H1 (cell line): Measurements from ENCODE around the gene VPS13C. TPM values are rescaled to one million over a fixed set of nuclear protein-coding genes. Genes with fewer than 3 reads are reported as not detected.

Source experiments
- CTCF ChIA-PET: fragments of 300-600 bp; sonication (Branson Sonifier 250); formaldehyde crosslinking; loops from one replicate; lab custom pipeline; 2021; ENCODE audit not compliant: partially characterized antibody; lab: Charles Lee
- POLR2A ChIA-PET: fragments of 300-600 bp; sonication (Branson Sonifier 250); formaldehyde crosslinking; loops from one replicate; lab custom pipeline; 2021; ENCODE audit warnings: inconsistent platforms; ENCODE audit not compliant: partially characterized antibody; lab: Charles Lee
- DNase-seq, 2 experiments: peaks; one replicate each; pipeline versions ENCODE4 v3.0.0 to v3.0.0-alpha.2; 2010 to 2022; ENCODE audit warnings: low spot score in 2 of 2, low read depth in 1 of 2, mixed read lengths in 1 of 2
- FAIRE-seq: peaks from 2 replicates; lab custom pipeline; 2011; peaks lifted over from hg19 to GRCh38; lab: Jason Lieb, UNC
- H2AFZ ChIP-seq: 2 replicates; pipeline ENCODE4 v1.8.1; 2012; ENCODE audit warnings: low read length, inconsistent platforms
- H2AK5ac ChIP-seq: 2 replicates; pipeline ENCODE4 v1.6.1; 2013; ENCODE audit warnings: low read depth, low read length
- H2BK120ac ChIP-seq: replicated peaks from 2 replicates; pipeline ENCODE3; 2013; ENCODE audit warnings: low read depth, low read length, inconsistent platforms
- H2BK12ac ChIP-seq: 2 replicates; pipeline ENCODE4 v1.6.1; 2013; ENCODE audit warnings: low read depth, low read length
- H2BK15ac ChIP-seq: 2 replicates; pipeline ENCODE4 v1.6.1; 2013; ENCODE audit warnings: low read length
- H2BK20ac ChIP-seq: 2 replicates; pipeline ENCODE4 v1.6.1; 2013; ENCODE audit warnings: low read length
- H2BK5ac ChIP-seq: 2 replicates; pipeline ENCODE4 v1.6.1; 2013; ENCODE audit warnings: low read depth, low read length
- H3K14ac ChIP-seq: 2 replicates; pipeline ENCODE4 v1.6.1; 2013; ENCODE audit warnings: inconsistent platforms; ENCODE audit not compliant: insufficient read length
- H3K18ac ChIP-seq: 2 replicates; pipeline ENCODE4 v1.6.1; 2013; ENCODE audit warnings: low read length; ENCODE audit errors: extremely low read depth
- H3K23ac ChIP-seq: 2 replicates; pipeline ENCODE4 v1.6.1; 2013; ENCODE audit warnings: inconsistent platforms; ENCODE audit not compliant: insufficient read length
- H3K23me2 ChIP-seq: 2 replicates; pipeline ENCODE4 v1.6.1; 2013; ENCODE audit warnings: low read depth, low read length
- H3K27ac ChIP-seq: 2 replicates; pipeline ENCODE4 v1.6.1; 2011; ENCODE audit warnings: low read depth, low read length, inconsistent platforms
- H3K27me3 ChIP-seq, 4 experiments: replicated peaks in 1 of 4; 1 replicate in 1 of 4; 2 replicates in 3 of 4; pipeline versions ENCODE4 v1.6.1 to v1.8.1; 2011 to 2013; ENCODE audit warnings: low read length in 3 of 4, mild to moderate bottlenecking in 3 of 4, inconsistent platforms in 2 of 4, mixed read lengths in 2 of 4, moderate library complexity in 1 of 4; ENCODE audit not compliant: control insufficient read depth in 3 of 4, insufficient read depth in 3 of 4; ENCODE audit errors: extremely low read depth in 1 of 4
- H3K36me3 ChIP-seq, 4 experiments: 2 replicates each; pipeline versions ENCODE4 v1.6.1 to v1.8.1; 2011 to 2013; ENCODE audit warnings: mild to moderate bottlenecking in 4 of 4, low read length in 3 of 4, moderate library complexity in 2 of 4, control low read depth in 1 of 4, inconsistent platforms in 1 of 4; ENCODE audit not compliant: insufficient read depth in 4 of 4, control insufficient read depth in 2 of 4
- H3K4ac ChIP-seq: replicated peaks from 2 replicates; pipeline ENCODE3; 2013; ENCODE audit warnings: low read length, low read depth, mixed read lengths, inconsistent platforms; ENCODE audit not compliant: insufficient read length
- H3K4me1 ChIP-seq, 4 experiments: replicated peaks in 1 of 4; 1 replicate in 1 of 4; 2 replicates in 3 of 4; pipeline versions ENCODE4 v1.6.1 to v1.8.1; 2011 to 2013; ENCODE audit warnings: low read length in 3 of 4, inconsistent platforms in 2 of 4, mixed read lengths in 1 of 4; ENCODE audit not compliant: insufficient read depth in 4 of 4, control insufficient read depth in 3 of 4
- H3K4me2 ChIP-seq, 2 experiments: 2 replicates each; pipeline versions ENCODE4 v1.6.1 to v1.8.1; 2011 to 2013; ENCODE audit warnings: low read depth in 2 of 2, low read length in 2 of 2, control low read depth in 1 of 2, inconsistent platforms in 1 of 2, mild to moderate bottlenecking in 1 of 2; ENCODE audit not compliant: insufficient read depth in 1 of 2
- H3K4me3 ChIP-seq, 4 experiments: fragments of 200-600, 300-600 bp in 1 of 4; sonication (generic), shearing (Covaris generic), sonication (Bioruptor Twin) in 1 of 4; 2 replicates each; pipeline versions ENCODE4 v1.5.1 to v1.8.1; 2011 to 2016; ENCODE audit warnings: low read length in 4 of 4, low read depth in 3 of 4, control low read depth in 2 of 4, inconsistent platforms in 2 of 4, mild to moderate bottlenecking in 2 of 4, mixed read lengths in 1 of 4, moderate library complexity in 1 of 4; ENCODE audit not compliant: insufficient read depth in 2 of 4; ENCODE audit errors: extremely low read depth in 1 of 4
- H3K56ac ChIP-seq: replicated peaks from 2 replicates; pipeline ENCODE3; 2013; ENCODE audit warnings: low read depth, mild to moderate bottlenecking, mixed read lengths, low read length, inconsistent platforms; ENCODE audit not compliant: insufficient read length
- H3K79me1 ChIP-seq: 2 replicates; pipeline ENCODE4 v1.6.1; 2013; ENCODE audit warnings: low read depth, low read length, control low read depth
- H3K79me2 ChIP-seq, 2 experiments: 2 replicates each; pipeline versions ENCODE4 v1.6.1 to v1.8.1; 2012 to 2013; ENCODE audit warnings: low read length in 2 of 2, mild to moderate bottlenecking in 2 of 2, inconsistent platforms in 1 of 2; ENCODE audit not compliant: insufficient read depth in 2 of 2, control insufficient read depth in 1 of 2
- H3K9ac ChIP-seq, 4 experiments: replicated peaks in 1 of 4; 1 replicate in 1 of 4; 2 replicates in 3 of 4; pipeline versions ENCODE4 v1.6.1 to v1.8.1; 2011 to 2013; ENCODE audit warnings: low read depth in 3 of 4, low read length in 3 of 4, control low read depth in 2 of 4, mild to moderate bottlenecking in 2 of 4, moderate library complexity in 2 of 4, inconsistent platforms in 1 of 4; ENCODE audit errors: extremely low read depth in 1 of 4
- H3K9me3 ChIP-seq, 2 experiments: 2 replicates each; pipeline versions ENCODE4 v1.6.1 to v1.8.1; 2012 to 2013; ENCODE audit warnings: mild to moderate bottlenecking in 2 of 2, moderate library complexity in 2 of 2, control low read depth in 1 of 2, inconsistent platforms in 1 of 2, low read depth in 1 of 2, low read length in 1 of 2, mixed read lengths in 1 of 2; ENCODE audit not compliant: insufficient read depth in 2 of 2
- H4K20me1 ChIP-seq, 2 experiments: replicated peaks in 1 of 2; 2 replicates each; pipeline versions ENCODE3 to v1.8.1; 2011 to 2013; ENCODE audit warnings: inconsistent platforms in 2 of 2, low read length in 2 of 2, mild to moderate bottlenecking in 1 of 2; ENCODE audit not compliant: insufficient read depth in 2 of 2, control insufficient read depth in 1 of 2
- H4K5ac ChIP-seq: 2 replicates; pipeline ENCODE4 v1.6.1; 2013; ENCODE audit warnings: low read length, low read depth, mixed read lengths, inconsistent platforms; ENCODE audit not compliant: insufficient read length
- H4K8ac ChIP-seq: 2 replicates; pipeline ENCODE4 v1.8.0; 2013; ENCODE audit warnings: mild to moderate bottlenecking, moderate library complexity, low read length, inconsistent platforms; ENCODE audit not compliant: insufficient read depth; ENCODE audit errors: extremely low read depth
- H4K91ac ChIP-seq: replicated peaks from 2 replicates; pipeline ENCODE3; 2013; ENCODE audit warnings: low read length, mixed read lengths, inconsistent platforms; ENCODE audit not compliant: insufficient read length
- ASH2L ChIP-seq: fragments of 200-600, 300-600 bp; sonication (generic); IDR thresholded peaks from one replicate; pipeline ENCODE4 v1.7.1; 2017; ENCODE audit warnings: low read length
- BRCA1 ChIP-seq: IDR thresholded peaks from 2 replicates; pipeline ENCODE4 v1.6.1; 2012; ENCODE audit warnings: low read depth, low read length, improper control_type of control experiment
- CEBPB ChIP-seq: IDR thresholded peaks from 2 replicates; pipeline ENCODE4 v1.6.1; 2012; ENCODE audit warnings: low read depth, low read length
- CREB1 ChIP-seq: IDR thresholded peaks from 2 replicates; pipeline ENCODE4 v1.6.1; 2012; ENCODE audit warnings: inconsistent platforms
- FOSL1 ChIP-seq: IDR thresholded peaks from 2 replicates; pipeline ENCODE4 v1.6.1; 2011; ENCODE audit warnings: mild to moderate bottlenecking, low read depth, low read length, moderate library complexity; ENCODE audit not compliant: insufficient read depth
- HDAC2 ChIP-seq, 2 experiments: fragments of 300-600 bp in 1 of 2; sonication (generic) in 1 of 2; IDR thresholded peaks; 2 replicates each; pipeline ENCODE4 v1.6.1; 2011 to 2012; ENCODE audit warnings: low read depth in 2 of 2, low read length in 2 of 2, mild to moderate bottlenecking in 2 of 2, moderate library complexity in 2 of 2, borderline replicate concordance in 1 of 2, inconsistent platforms in 1 of 2
- JUN ChIP-seq: IDR thresholded peaks from 2 replicates; pipeline ENCODE4 v1.6.1; 2011; ENCODE audit warnings: low read depth, mild to moderate bottlenecking, improper control_type of control experiment, low read length
- KDM1A ChIP-seq: fragments of 200-600, 300-600 bp; sonication (generic); IDR thresholded peaks from 2 replicates; pipeline ENCODE4 v1.7.1; 2016; ENCODE audit warnings: mild to moderate bottlenecking, low read length, borderline replicate concordance
- POLR2AphosphoS5 ChIP-seq: IDR thresholded peaks from 2 replicates; pipeline ENCODE4 v1.6.1; 2011; ENCODE audit warnings: low read depth, low read length
- SRF ChIP-seq: IDR thresholded peaks from 2 replicates; pipeline ENCODE4 v1.6.1; 2011; ENCODE audit warnings: mild to moderate bottlenecking, low read depth, low read length, moderate library complexity
- WGBS, 2 experiments: shearing (Covaris generic) in 1 of 2; methylation state at CpG; one replicate each; pipeline versions ENCODE4 v1.1.6 to v1.1.7; 2013 to 2015; ENCODE audit warnings: low lambda C conversion rate in 2 of 2, mixed read lengths in 2 of 2, inconsistent platforms in 1 of 2, low coverage in 1 of 2, missing lambda C conversion rate in 1 of 2; ENCODE audit not compliant: insufficient replicate concordance in 2 of 2, insufficient coverage in 1 of 2, insufficient read length in 1 of 2; ENCODE audit errors: extremely low coverage in 1 of 2, missing lambda C conversion rate in 1 of 2; 5-methylcytosine and 5-hydroxymethylcytosine counted together
- polyA plus RNA-seq, 7 experiments: library from polyadenylated mRNA; depleted of rRNA in 3 of 7; stranded (reverse) in 5 of 7; unstranded in 2 of 7; fragments of >200 nt in 5 of 7; fragments of 200-250 nt in 2 of 7; gene quantifications; 1 replicate in 5 of 7; 2 replicates in 1 of 7; 4 replicates in 1 of 7; pipeline versions ENCODE4 v1.2.1 to v1.2.3, GENCODE V29; 2011 to 2013; ENCODE audit warnings: missing spikeins in 2 of 7, mixed read lengths in 2 of 7
- total RNA-seq: library from RNA; stranded (reverse); fragmentation: NEBNext Ultra II Directional; extraction: Animal tissue kit (Norgen Biotek cat#: 25700); gene quantifications from 2 replicates; pipeline ENCODE4 v1.2.1, GENCODE V29; 2021
- TF ChIP-seq, protein P1 (sequence below), 3 experiments: IDR thresholded peaks; 1 replicate in 2 of 3; 2 replicates in 1 of 3; pipeline versions ENCODE4 v1.5.1 to v1.6.1; 2011; ENCODE audit warnings: low read length in 3 of 3, mild to moderate bottlenecking in 3 of 3, inconsistent platforms in 2 of 3, low read depth in 1 of 3, moderate library complexity in 1 of 3; ENCODE audit not compliant: insufficient read depth in 1 of 3; ENCODE audit errors: control extremely low read depth in 1 of 3
- TF ChIP-seq, protein P2 (sequence below): IDR thresholded peaks from 2 replicates; pipeline ENCODE4 v1.6.1; 2011; ENCODE audit warnings: low read depth, mild to moderate bottlenecking, low read length; ENCODE audit not compliant: insufficient read depth

VPS13C gene
- total and polyA plus RNA-seq, 2 of the 8 experiments (the other 6 are each of a cell fraction or from before 2014, with no cell fraction given): 4.8 to 18.8 TPM

DNA sequence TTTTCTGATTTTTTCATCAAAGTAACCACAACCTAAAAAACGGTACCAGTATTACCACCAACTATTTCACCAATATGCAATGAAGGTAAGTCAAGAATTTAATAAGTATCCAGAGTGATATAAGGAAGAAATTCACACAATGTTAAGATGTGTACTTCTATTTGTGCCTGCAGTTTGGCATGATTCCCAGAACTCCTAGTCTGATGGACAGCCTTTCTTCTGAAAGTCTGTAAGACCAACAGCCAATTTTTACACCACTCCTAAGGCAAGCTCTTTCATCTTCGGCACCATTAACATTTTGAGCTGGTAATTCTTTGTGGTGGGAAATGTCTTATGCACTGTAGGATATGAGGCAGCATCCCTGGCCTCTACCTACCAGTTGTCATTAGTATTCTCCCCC is 108.3 kb downstream of the VPS13C start:
- Histone ChIP-seq H2BK15ac (no peak overlapping the region), H3K4me3 (no peak overlapping the region), H3K23ac (no peak overlapping the region), H2AFZ (no peak overlapping the region), H2BK20ac (no peak overlapping the region), H2BK5ac (no peak overlapping the region), H3K27ac (no peak overlapping the region), H4K20me1 (no peaks in the 10 kb centered on the region), H3K9ac (no peak overlapping the region), H2BK12ac (no peak overlapping the region), H2AK5ac (no peak overlapping the region), H4K5ac (no peak overlapping the region), H3K14ac (no peak overlapping the region), H3K18ac (no peak overlapping the region), H3K4me2 (no peak overlapping the region), H3K36me3 (no peaks in the 10 kb centered on the region; a peak in 1 of 8 replicates), H3K79me1 (no peaks in the 10 kb centered on the region), H4K8ac (no peak overlapping the region; the same call in 1 of the 2 replicates), H3K23me2 (no peaks in the 10 kb centered on the region), H3K4ac (no peak overlapping the region), H3K56ac (no peak overlapping the region), H3K4me1 (no peaks in the 10 kb centered on the region), H3K9me3 (no peaks in the 10 kb centered on the region), H3K79me2 (no peaks in the 10 kb centered on the region), H4K91ac (no peak overlapping the region), H2BK120ac (no peak overlapping the region), H3K27me3 (no peaks in the 10 kb centered on the region)
- FAIRE-seq: no peak
- POLR2A ChIA-PET: interaction anchor here (0.7 kb wide), 1 partner anchor 1025 kb away, joined by 3 read pairs; no protein-coding TSS in a partner anchor
- DNase-seq: no peak
- CTCF ChIA-PET: interaction anchor here (0.9 kb wide), 1 partner anchor 13 kb away, joined by 3 read pairs; no protein-coding TSS in a partner anchor
- 79% methylated on average over 2 of the region's 2 CpGs; no CpG with 5 or more reads in 1 of the 2 experiments for WGBS, 2 experiments
- TF ChIP-seq ASH2L (no peak), SRF (no peak), CEBPB (no peak), KDM1A (no peak), POLR2AphosphoS5 (no peak), FOSL1 (no peak), JUN (no peak), CREB1 (no peak), BRCA1 (no peak), HDAC2 (IDR thresholded peaks at IDR 0.05; ENCODE audit: borderline replicate concordance in 1 of 2, low read depth in 2 of 2, low read length in 2 of 2) (no peak)
- TF ChIP-seq, protein P1, sequence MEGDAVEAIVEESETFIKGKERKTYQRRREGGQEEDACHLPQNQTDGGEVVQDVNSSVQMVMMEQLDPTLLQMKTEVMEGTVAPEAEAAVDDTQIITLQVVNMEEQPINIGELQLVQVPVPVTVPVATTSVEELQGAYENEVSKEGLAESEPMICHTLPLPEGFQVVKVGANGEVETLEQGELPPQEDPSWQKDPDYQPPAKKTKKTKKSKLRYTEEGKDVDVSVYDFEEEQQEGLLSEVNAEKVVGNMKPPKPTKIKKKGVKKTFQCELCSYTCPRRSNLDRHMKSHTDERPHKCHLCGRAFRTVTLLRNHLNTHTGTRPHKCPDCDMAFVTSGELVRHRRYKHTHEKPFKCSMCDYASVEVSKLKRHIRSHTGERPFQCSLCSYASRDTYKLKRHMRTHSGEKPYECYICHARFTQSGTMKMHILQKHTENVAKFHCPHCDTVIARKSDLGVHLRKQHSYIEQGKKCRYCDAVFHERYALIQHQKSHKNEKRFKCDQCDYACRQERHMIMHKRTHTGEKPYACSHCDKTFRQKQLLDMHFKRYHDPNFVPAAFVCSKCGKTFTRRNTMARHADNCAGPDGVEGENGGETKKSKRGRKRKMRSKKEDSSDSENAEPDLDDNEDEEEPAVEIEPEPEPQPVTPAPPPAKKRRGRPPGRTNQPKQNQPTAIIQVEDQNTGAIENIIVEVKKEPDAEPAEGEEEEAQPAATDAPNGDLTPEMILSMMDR (IDR thresholded peaks at IDR 0.05; ENCODE audit: control extremely low read depth in 1 of 3, insufficient read depth in 1 of 3, low read depth in 1 of 3, low read length in 3 of 3): no peak
- TF ChIP-seq, protein P2, sequence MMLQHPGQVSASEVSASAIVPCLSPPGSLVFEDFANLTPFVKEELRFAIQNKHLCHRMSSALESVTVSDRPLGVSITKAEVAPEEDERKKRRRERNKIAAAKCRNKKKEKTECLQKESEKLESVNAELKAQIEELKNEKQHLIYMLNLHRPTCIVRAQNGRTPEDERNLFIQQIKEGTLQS: no peak
